ENCODE results near the gene MARK3. TPM values are rescaled to one million over a fixed set of nuclear protein-coding genes. Genes with fewer than 3 reads are reported as not detected.

MARK3 gene
- total and polyA plus RNA-seq, 3 donors from 2014 or later, result 93.9 to 198 (median 172) TPM

DNA sequence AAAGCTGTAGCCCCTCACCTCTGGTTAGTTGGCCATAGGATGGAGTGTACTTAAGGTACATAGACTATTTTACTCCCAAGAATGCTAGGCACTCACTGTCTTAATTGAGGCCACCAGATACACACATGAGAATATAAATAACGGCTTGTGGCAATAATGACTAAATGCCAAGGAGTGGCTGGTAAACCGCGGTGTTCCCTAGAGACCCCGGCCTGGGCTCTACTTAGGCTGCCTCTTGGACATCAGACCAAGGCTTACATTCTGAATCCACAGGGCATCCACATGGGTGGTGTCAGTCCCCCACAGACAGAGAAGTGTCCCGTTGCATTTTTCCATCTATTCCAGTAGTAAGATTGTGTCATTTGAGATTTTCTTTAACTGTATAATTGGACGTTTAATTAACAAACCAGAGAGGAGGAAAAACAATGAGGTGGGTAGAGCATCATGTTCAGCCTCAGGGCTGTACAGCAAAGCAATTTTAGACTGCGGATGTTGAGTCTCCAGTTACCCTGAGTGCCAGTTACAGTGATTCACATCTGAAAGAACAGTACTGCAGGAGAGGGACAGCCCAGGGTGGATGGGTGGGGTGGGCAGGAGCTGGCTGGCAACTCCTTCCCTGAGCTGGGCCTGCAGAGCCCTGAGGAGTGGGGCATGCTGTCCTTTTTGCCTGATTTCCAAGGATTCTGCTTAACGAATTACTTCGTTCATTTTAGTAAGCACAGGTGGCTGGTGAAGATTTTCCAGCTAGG, 116.9 kb downstream of the MARK3 start:
- TF ChIP-seq, protein P1, sequence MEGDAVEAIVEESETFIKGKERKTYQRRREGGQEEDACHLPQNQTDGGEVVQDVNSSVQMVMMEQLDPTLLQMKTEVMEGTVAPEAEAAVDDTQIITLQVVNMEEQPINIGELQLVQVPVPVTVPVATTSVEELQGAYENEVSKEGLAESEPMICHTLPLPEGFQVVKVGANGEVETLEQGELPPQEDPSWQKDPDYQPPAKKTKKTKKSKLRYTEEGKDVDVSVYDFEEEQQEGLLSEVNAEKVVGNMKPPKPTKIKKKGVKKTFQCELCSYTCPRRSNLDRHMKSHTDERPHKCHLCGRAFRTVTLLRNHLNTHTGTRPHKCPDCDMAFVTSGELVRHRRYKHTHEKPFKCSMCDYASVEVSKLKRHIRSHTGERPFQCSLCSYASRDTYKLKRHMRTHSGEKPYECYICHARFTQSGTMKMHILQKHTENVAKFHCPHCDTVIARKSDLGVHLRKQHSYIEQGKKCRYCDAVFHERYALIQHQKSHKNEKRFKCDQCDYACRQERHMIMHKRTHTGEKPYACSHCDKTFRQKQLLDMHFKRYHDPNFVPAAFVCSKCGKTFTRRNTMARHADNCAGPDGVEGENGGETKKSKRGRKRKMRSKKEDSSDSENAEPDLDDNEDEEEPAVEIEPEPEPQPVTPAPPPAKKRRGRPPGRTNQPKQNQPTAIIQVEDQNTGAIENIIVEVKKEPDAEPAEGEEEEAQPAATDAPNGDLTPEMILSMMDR (IDR thresholded peaks at IDR 0.05), result no peak
- TF ChIP-seq POLR2A (IDR thresholded peaks at IDR 0.05), result no peak
- H3K4me3 ChIP-seq, result no peak overlapping the region
- no peaks in the 10 kb centered on the region for H3K27me3 ChIP-seq
- H3K36me3 ChIP-seq (ENCODE audit: low read depth, missing control alignments), result no peaks in the 10 kb centered on the region
- intact Hi-C loops (cut with DNase I; ENCODE audit: low total_unique reads), result loop anchor here (10.0 kb wide), 1 partner anchor 53 kb away; no protein-coding TSS in a partner anchor
- no peaks in the 10 kb centered on the region for H3K9me3 ChIP-seq
- 91 to 92% methylated on average over 9 of the region's 9 CpGs for WGBS, 2 donors
- H3K27ac ChIP-seq, result peak overlapping the region in 1 of 2 donors; percentile 65
- DNase-seq, result no peak
- H3K4me1 ChIP-seq, result peaks cover 7% of the 10 kb centered on the region

DNA sequence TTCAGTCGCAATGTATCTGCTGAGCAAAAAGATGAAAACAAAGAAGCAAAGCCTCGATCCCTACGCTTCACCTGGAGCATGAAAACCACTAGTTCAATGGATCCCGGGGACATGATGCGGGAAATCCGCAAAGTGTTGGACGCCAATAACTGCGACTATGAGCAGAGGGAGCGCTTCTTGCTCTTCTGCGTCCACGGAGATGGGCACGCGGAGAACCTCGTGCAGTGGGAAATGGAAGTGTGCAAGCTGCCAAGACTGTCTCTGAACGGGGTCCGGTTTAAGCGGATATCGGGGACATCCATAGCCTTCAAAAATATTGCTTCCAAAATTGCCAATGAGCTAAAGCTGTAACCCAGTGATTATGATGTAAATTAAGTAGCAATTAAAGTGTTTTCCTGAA, 117.7 kb downstream of the MARK3 start:
- Histone ChIP-seq H3K36me3 (ENCODE audit: low read depth, missing control alignments) (no peaks in the 10 kb centered on the region), H3K27ac (no peak overlapping the region), H3K9me3 (no peaks in the 10 kb centered on the region), H3K4me3 (no peak overlapping the region), H3K27me3 (no peaks in the 10 kb centered on the region), H3K4me1 (peaks cover 14% of the 10 kb centered on the region)
- intact Hi-C loops (cut with DNase I; ENCODE audit: low total_unique reads), result loop anchor here (10.0 kb wide), 1 partner anchor 52 kb away; no protein-coding TSS in a partner anchor
- DNase-seq, result peak; percentile 13
- 90 to 94% methylated on average over 18 of the region's 18 CpGs for WGBS, 2 donors
- TF ChIP-seq POLR2A (IDR thresholded peaks at IDR 0.05), result no peak
- TF ChIP-seq, protein P1 (IDR thresholded peaks at IDR 0.05), result no peak

DNA sequence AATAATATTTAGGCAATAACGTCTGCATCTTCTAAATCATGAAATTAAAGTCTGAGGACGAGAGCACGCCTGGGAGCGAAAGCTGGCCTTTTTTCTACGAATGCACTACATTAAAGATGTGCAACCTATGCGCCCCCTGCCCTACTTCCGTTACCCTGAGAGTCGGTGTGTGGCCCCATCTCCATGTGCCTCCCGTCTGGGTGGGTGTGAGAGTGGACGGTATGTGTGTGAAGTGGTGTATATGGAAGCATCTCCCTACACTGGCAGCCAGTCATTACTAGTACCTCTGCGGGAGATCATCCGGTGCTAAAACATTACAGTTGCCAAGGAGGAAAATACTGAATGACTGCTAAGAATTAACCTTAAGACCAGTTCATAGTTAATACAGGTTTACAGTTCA, 118.1 kb downstream of the MARK3 start:
- H3K9me3 ChIP-seq, result no peaks in the 10 kb centered on the region
- no peaks in the 10 kb centered on the region for H3K27me3 ChIP-seq
- H3K4me1 ChIP-seq, result peaks cover 18% of the 10 kb centered on the region
- 92 to 95% methylated on average over 12 of the region's 12 CpGs for WGBS, 2 donors
- no peak overlapping the region for H3K27ac ChIP-seq
- no peak overlapping the region for H3K4me3 ChIP-seq
- DNase-seq, result peak; percentile 12
- H3K36me3 ChIP-seq (ENCODE audit: low read depth, missing control alignments), result no peaks in the 10 kb centered on the region
- TF ChIP-seq, protein P1 (IDR thresholded peaks at IDR 0.05), result no peak
- TF ChIP-seq POLR2A (IDR thresholded peaks at IDR 0.05), result no peak
- intact Hi-C loops (cut with DNase I; ENCODE audit: low total_unique reads), result loop anchor here (10.0 kb wide), 1 partner anchor 52 kb away; no protein-coding TSS in a partner anchor

DNA sequence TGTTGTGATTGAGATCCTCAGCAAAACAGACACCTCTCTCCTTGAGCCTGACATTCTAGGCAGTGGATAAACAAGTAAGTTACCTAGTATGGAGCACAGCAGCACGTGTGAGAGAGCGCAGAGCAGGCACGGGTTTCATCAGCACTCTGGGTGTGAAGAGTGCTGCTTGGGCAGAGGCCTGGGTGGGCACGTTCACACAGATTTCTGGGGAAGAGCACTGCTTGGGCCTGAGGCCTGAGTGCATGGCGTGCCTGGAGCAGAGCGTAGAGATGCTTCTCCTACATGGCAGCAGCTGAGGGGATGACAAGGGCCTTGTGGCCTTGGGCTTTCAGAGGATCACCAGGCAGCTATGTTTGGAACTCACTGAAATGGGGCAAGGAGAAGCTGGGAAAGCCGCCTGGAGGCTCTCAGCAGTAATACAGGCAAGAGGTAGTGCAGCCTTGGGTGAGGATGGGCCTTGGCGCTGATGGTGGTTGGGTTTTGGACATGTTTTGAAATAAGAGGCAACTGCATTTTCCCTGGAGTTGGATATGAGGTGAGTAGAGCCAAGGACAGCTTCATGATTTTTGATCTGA, 119.9 kb downstream of the MARK3 start:
- TF ChIP-seq POLR2A (IDR thresholded peaks at IDR 0.05), result no peak
- TF ChIP-seq, protein P1 (IDR thresholded peaks at IDR 0.05), result no peak
- H3K36me3 ChIP-seq (ENCODE audit: low read depth, missing control alignments), result no peaks in the 10 kb centered on the region
- H3K9me3 ChIP-seq, result no peaks in the 10 kb centered on the region
- H3K4me3 ChIP-seq, result no peak overlapping the region
- H3K4me1 ChIP-seq, result peaks cover 31% of the 10 kb centered on the region
- intact Hi-C loops (cut with DNase I; ENCODE audit: low total_unique reads), result loop anchor here (10.0 kb wide), 1 partner anchor 50 kb away; no protein-coding TSS in a partner anchor
- H3K27ac ChIP-seq, result no peak overlapping the region
- DNase-seq, result peak; percentile 16
- 76 to 82% methylated on average over 8 of the region's 8 CpGs for WGBS, 2 donors
- no peaks in the 10 kb centered on the region for H3K27me3 ChIP-seq
